Activated naive CD8-positive, alpha-beta T cell (primary cell): ENCODE results near the gene PPP6R3.

Source experiments
- H3K27ac Mint-ChIP-seq: one replicate; pipeline ENCODE4 v1.8.0; 2021; ENCODE audit warnings: mixed read lengths
- H3K27me3 Mint-ChIP-seq: one replicate; pipeline ENCODE4 v1.8.0; 2021; ENCODE audit warnings: mixed read lengths
- H3K36me3 Mint-ChIP-seq: one replicate; pipeline ENCODE4 v1.8.0; 2021; ENCODE audit warnings: mixed read lengths
- H3K4me1 Mint-ChIP-seq: one replicate; pipeline ENCODE4 v1.8.0; 2021; ENCODE audit warnings: low read depth, mixed read lengths
- H3K4me3 Mint-ChIP-seq: one replicate; pipeline ENCODE4 v1.8.0; 2021; ENCODE audit warnings: mild to moderate bottlenecking, mixed read lengths
- H3K9me3 Mint-ChIP-seq: one replicate; pipeline ENCODE4 v1.8.0; 2021; ENCODE audit warnings: low read depth, mixed read lengths

The PPP6R3 gene

DNA sequence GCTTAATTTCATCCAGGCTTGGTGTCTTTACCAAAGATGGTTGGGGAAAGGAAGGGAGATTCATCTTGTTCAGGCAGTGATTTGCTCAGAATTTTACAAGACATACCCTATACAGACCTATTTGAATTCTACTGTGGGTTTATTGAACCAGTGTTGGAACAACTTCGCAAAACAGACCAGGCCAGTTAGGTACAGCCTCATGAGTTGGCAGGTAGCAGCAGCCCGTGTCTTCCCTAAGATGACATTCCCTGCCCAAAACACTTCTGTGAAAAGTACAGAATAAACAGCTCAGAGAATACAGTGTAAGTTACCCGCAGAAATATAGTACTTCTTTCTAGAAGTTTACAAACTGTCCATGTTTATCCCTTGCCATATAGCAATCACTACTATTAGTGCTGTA lies 121.3 kb downstream of the PPP6R3 start:
- H3K9me3 Mint-ChIP-seq = no peaks in the 10 kb centered on the region
- peak overlapping the region; percentile 2 for H3K27ac Mint-ChIP-seq
- H3K4me3 Mint-ChIP-seq = no peak overlapping the region
- peaks cover 19% of the 10 kb centered on the region for H3K4me1 Mint-ChIP-seq
- H3K36me3 Mint-ChIP-seq = peaks cover 2% of the 10 kb centered on the region
- H3K27me3 Mint-ChIP-seq = no peaks in the 10 kb centered on the region

DNA sequence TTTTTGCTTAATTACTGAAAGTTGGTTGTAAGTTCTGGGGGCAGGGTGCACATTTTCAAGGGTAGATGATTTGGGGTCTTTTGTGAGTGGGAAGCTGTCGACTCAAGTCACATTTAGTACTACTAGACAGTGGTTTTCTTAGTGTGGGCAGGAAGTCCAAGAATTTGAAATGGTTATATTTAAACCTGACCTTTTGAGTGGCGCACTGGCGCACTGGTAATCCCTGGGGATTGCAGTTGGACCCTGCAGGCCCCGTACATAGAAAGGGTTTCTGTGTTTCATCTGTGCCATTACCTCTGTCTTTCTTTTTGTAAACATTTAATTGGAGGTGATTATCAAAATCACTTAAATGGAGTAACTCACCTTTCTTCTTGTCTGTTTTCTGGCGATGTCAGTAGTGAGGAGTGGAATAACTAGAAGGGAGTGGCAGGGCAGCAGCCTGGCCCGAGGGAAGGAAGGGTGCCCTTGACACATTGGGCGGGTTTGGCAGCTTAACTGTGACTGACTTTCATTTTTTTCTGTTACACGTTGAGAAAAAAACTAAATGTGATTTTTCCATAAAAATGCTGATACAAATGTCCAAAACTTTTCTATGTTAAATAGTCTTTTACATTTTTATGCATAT lies 122.0 kb downstream of the PPP6R3 start:
- H3K4me1 Mint-ChIP-seq = peaks cover 19% of the 10 kb centered on the region
- peak overlapping the region; percentile 2 for H3K27ac Mint-ChIP-seq
- H3K9me3 Mint-ChIP-seq = no peaks in the 10 kb centered on the region
- no peak overlapping the region for H3K4me3 Mint-ChIP-seq
- peaks cover 2% of the 10 kb centered on the region for H3K36me3 Mint-ChIP-seq
- no peaks in the 10 kb centered on the region for H3K27me3 Mint-ChIP-seq

DNA sequence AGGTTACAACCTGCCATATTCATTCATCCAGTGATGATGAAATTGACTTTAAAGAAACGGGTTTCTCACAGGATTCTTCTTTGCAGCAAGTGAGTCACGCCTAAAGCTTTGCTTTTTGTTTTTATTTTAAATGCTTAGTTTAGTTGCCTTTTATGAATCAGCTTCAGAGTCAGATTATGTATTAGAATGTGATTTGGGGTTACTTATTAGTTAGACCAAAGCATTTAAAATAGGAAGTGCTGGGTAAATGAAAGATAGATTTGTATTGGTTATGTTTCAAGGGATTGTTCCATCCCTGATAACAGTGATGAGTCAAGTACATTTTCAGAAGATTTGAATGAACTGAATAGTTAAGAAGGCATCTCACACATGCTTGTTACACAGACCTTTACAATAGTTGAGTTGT lies 122.5 kb downstream of the PPP6R3 start:
- H3K27me3 Mint-ChIP-seq = no peaks in the 10 kb centered on the region
- H3K36me3 Mint-ChIP-seq = peaks cover 2% of the 10 kb centered on the region
- H3K27ac Mint-ChIP-seq = no peak overlapping the region
- peaks cover 19% of the 10 kb centered on the region for H3K4me1 Mint-ChIP-seq
- H3K9me3 Mint-ChIP-seq = no peaks in the 10 kb centered on the region
- H3K4me3 Mint-ChIP-seq = no peak overlapping the region

DNA sequence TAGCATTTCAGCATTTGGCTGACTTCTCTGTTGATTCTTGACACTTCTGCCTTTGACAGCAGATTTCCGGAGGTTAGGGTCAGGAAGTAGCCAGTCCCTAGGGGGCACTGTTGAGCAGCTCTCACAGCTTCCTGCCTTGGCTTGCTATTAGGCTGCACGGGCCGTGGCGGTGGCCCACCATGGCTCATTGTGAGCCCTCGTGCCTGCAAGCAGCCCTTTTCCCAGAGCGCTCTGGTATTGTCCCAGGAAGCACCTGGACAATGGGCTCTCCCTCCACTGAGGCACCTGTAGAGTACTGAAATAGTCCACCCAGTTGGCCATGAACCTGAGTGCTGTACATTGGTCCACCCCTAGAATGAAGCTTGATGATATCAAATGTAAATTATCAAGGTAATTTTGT lies 123.5 kb downstream of the PPP6R3 start:
- Mint-ChIP-seq H3K36me3 (peaks cover 2% of the 10 kb centered on the region), H3K27me3 (no peaks in the 10 kb centered on the region), H3K4me3 (no peak overlapping the region), H3K27ac (no peak overlapping the region), H3K4me1 (peaks cover 19% of the 10 kb centered on the region), H3K9me3 (no peaks in the 10 kb centered on the region)

DNA sequence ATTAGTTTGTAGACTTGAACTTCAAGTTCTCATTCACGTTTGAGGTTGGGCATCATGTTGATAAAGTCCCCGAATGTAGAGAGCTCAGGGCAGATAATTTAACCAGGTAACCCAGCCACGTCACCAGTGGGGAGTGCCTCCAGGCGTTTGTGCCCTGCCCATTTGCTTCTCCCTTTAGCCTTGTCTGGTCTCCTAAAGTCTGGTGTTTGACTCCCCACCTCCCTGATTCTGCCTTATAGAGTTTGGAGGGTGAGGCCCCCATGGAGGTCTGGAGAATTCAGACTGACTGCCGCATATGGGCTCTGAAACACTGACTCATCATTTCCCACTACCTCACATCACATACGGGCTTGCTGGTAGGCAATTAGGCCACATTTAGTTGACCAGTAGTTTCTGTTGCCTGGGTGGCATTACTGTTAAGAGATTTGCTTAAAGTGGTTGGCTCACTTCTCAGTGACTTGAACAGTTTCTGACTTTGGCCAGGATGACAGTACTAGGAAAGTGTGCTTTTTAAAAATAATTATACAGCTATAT lies 124.5 kb downstream of the PPP6R3 start:
- Mint-ChIP-seq H3K27ac (no peak overlapping the region), H3K4me3 (no peak overlapping the region), H3K36me3 (peaks cover 4% of the 10 kb centered on the region)

DNA sequence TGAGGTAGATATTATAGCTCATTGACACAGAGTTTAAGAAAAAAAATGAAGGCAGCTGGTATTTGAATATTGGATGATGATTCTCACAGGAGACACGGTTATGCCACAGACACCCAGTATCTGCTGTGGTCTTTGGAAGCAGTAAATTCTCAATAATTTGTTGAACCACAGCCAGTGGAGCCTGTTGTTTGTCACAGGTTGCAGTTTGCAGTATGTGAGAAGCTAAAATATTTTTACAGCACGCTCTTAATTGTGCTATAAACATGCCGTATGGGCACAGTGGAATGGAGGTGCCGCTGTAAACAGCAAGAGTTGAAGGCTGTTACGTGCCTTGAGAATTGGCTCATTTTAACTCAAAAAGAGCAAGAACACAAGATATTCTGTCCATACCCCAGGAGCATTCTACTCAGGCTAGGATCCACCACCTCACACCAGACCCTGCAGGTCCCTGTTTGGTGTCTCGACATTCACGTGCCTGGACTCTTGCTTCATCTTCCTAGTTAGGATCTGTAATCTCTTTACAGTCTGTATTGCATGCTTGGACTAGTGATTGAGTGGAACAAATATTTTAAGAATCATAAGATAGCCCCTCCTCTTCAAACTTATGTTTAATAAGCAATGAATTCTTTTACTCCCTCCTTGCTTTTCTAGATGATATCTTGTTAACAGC lies 129.1 kb downstream of the PPP6R3 start:
- Mint-ChIP-seq H3K27ac (no peak overlapping the region), H3K27me3 (no peaks in the 10 kb centered on the region), H3K9me3 (no peaks in the 10 kb centered on the region), H3K36me3 (peaks cover 15% of the 10 kb centered on the region), H3K4me1 (peaks cover 5% of the 10 kb centered on the region), H3K4me3 (no peak overlapping the region)

More for the DNA sequence above, 124.5 kb downstream of the PPP6R3 start:
- peaks cover 16% of the 10 kb centered on the region for H3K4me1 Mint-ChIP-seq
- H3K27me3 Mint-ChIP-seq = no peaks in the 10 kb centered on the region
- H3K9me3 Mint-ChIP-seq = no peaks in the 10 kb centered on the region

GRCh38 chr11:68591719-68592118 lies 131.2 kb downstream of the PPP6R3 start:
- Mint-ChIP-seq H3K36me3 (peaks cover 15% of the 10 kb centered on the region), H3K9me3 (no peaks in the 10 kb centered on the region), H3K27ac (no peak overlapping the region), H3K27me3 (no peaks in the 10 kb centered on the region), H3K4me1 (no peaks in the 10 kb centered on the region), H3K4me3 (no peak overlapping the region)

- no peaks in the 10 kb centered on the region for H3K27me3 Mint-ChIP-seq
- H3K9me3 Mint-ChIP-seq = no peaks in the 10 kb centered on the region
- H3K4me1 Mint-ChIP-seq = no peaks in the 10 kb centered on the region
- peak overlapping the region; percentile 23 for H3K27ac Mint-ChIP-seq
- peaks cover 15% of the 10 kb centered on the region for H3K36me3 Mint-ChIP-seq
- H3K4me3 Mint-ChIP-seq = no peak overlapping the region
Observed at GRCh38 chr11:68593441-68593840, 132.9 kb downstream of the PPP6R3 start.

GRCh38 chr11:68594123-68594522 lies 133.6 kb downstream of the PPP6R3 start:
- Mint-ChIP-seq H3K27ac (no peak overlapping the region), H3K9me3 (no peaks in the 10 kb centered on the region), H3K4me1 (no peaks in the 10 kb centered on the region), H3K4me3 (no peak overlapping the region), H3K36me3 (peaks cover 15% of the 10 kb centered on the region), H3K27me3 (no peaks in the 10 kb centered on the region)

DNA sequence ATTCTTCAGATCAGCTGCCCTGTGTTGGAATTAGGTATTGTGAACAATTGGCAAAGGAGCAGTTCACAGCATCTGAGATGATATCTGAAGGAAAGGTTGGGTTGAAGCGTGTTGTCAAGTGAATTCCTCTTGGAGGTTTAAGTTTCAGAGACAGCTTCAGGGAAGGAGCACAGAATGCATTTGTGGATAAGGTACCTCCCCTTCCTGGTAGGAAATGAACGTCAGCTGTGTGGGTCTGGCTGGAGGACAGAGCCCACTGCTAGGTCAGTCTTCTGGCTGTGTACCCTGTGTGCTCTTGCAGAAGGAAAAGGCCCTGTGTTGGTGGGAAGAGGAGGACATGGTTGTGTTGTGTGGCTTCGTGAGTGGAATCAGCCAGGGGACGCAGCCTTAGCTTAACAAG lies 135.7 kb downstream of the PPP6R3 start:
- Mint-ChIP-seq H3K4me3 (no peak overlapping the region), H3K36me3 (peaks cover 18% of the 10 kb centered on the region), H3K9me3 (no peaks in the 10 kb centered on the region), H3K27ac (peak overlapping the region; percentile 61), H3K4me1 (no peaks in the 10 kb centered on the region), H3K27me3 (no peaks in the 10 kb centered on the region)

DNA sequence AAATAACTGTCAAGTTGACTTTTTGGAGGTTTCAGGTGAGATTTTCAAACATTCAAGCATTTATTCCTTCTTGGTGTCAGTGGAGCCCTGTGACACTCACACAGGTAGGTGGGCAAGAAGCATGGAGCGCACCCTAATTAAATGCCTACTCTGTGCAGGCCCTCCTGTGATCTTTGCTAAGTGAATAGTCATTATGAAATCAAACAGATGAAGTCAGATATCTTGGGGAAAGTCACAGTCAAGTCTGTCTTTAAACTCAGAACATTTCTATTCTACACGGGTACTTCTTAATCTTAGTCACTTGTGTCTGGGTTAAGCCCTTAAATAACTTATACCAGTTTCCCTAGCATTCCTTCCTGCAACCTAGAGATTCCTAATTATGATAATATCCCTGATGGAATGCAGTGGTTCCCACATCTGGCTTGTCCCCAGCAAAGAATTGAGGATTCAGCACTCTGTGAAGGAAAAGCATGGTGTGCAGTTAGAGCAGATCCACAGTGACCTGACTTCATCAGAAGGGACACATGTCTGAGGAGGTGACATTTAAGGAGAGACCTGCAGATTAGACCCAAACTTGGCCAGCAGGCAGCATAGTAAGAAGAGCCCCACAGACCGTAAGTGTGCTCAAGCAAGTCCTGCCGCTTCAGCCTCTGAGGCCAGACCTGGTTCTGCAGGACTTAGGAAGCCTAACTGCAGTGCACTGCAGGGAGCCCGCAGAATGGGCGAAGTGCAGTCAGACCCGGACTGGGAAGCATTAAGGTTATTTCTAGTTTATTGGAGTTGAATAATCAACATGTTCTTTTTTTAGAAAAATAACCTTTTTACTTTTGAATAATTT lies 138.5 kb downstream of the PPP6R3 start:
- no peaks in the 10 kb centered on the region for H3K27me3 Mint-ChIP-seq
- no peak overlapping the region for H3K27ac Mint-ChIP-seq
- peaks cover 24% of the 10 kb centered on the region for H3K36me3 Mint-ChIP-seq
- H3K9me3 Mint-ChIP-seq = no peaks in the 10 kb centered on the region
- H3K4me3 Mint-ChIP-seq = no peak overlapping the region
- H3K4me1 Mint-ChIP-seq = no peaks in the 10 kb centered on the region

DNA sequence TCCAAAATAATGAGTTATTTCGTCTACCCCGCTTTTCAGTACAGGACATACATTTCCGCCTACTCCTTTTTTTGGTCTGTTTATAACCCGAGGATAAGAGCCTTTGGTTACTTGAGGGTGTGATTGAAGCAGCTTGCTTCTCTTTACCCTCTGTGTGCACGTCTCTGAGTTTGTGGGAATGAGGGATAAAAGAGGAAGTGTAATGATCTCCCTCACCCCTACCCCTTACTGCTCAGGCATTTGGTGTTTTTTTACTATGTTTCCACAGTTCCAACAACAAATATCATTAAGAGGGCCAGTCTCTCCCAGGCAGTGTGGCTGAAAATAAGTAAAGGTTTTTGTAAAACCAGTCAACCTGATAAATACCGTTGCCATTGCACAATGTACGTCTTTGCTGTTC lies 140.6 kb downstream of the PPP6R3 start:
- Mint-ChIP-seq H3K36me3 (peaks cover 32% of the 10 kb centered on the region), H3K4me1 (no peaks in the 10 kb centered on the region), H3K27ac (no peak overlapping the region), H3K27me3 (no peaks in the 10 kb centered on the region), H3K4me3 (no peak overlapping the region), H3K9me3 (no peaks in the 10 kb centered on the region)

- H3K27ac Mint-ChIP-seq = peak overlapping the region; percentile 22
- peaks cover 26% of the 10 kb centered on the region for H3K36me3 Mint-ChIP-seq
- no peaks in the 10 kb centered on the region for H3K9me3 Mint-ChIP-seq
- no peaks in the 10 kb centered on the region for H3K27me3 Mint-ChIP-seq
- no peaks in the 10 kb centered on the region for H3K4me1 Mint-ChIP-seq
- no peak overlapping the region for H3K4me3 Mint-ChIP-seq
Observed at GRCh38 chr11:68609761-68610160, 149.2 kb downstream of the PPP6R3 start.

DNA sequence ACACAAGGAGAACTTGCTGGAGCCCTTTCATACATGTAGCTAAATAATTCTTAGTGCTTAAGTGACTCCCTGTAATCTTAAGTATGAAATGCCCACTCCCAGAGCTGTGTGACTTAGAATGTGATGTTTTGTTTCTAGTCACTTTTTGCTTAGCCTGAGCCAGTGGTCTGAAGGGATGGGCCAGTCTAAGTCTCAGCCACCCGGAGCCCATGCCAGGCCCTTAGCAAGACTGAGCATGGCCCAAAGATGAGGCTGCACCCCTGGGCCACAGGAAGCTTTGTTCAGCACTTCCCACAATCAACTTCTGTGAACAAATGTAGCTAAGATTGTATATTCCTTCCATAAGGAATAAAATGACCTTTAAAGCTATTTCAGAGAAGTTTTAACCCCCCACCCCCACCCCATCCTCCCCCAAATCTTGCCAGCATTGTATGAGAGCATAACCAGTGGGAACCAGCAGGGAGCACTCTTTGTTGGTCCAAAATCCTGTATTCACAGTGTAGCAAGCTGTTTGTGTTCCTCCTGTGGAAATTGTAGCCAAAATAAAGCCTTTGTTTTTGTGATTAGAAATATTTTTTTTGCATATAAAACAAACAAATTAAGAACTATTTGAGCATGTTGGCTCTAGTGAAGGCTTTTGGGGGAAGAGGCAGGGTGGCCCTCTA lies 150.0 kb downstream of the PPP6R3 start:
- no peaks in the 10 kb centered on the region for H3K27me3 Mint-ChIP-seq
- H3K27ac Mint-ChIP-seq = no peak overlapping the region
- no peaks in the 10 kb centered on the region for H3K9me3 Mint-ChIP-seq
- peaks cover 25% of the 10 kb centered on the region for H3K36me3 Mint-ChIP-seq
- no peak overlapping the region for H3K4me3 Mint-ChIP-seq
- H3K4me1 Mint-ChIP-seq = no peaks in the 10 kb centered on the region

DNA sequence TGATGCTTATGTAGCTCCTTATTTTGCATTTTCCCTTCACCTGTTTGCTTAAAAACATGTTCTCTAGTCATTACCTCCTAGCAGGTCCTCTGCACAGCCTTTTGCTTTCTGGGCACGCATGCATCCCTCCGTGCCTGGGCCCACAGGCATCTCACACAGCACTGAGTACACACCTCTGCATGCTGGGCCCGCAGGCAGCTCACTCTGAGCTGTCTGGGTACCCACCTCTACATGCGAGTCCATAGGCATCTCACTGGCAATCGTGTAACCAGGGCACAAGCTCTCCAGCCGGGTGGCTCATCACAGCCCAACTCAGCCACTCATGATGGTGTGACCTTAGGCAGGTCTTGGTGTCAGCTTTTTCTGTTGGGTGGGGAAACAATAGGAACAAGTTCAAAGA lies 155.1 kb downstream of the PPP6R3 start:
- Mint-ChIP-seq H3K27me3 (no peaks in the 10 kb centered on the region), H3K4me3 (no peak overlapping the region), H3K4me1 (no peaks in the 10 kb centered on the region), H3K27ac (peak overlapping the region; percentile 24), H3K36me3 (peaks cover 19% of the 10 kb centered on the region), H3K9me3 (peaks cover 3% of the 10 kb centered on the region)
